ENCODE results near the gene MAMLD1. TPM values are rescaled to one million over a fixed set of nuclear protein-coding genes. Genes with fewer than 3 reads are reported as not detected.

The MAMLD1 gene
- total RNA-seq, 1 donor from 2014 or later: 4.5 TPM

DNA sequence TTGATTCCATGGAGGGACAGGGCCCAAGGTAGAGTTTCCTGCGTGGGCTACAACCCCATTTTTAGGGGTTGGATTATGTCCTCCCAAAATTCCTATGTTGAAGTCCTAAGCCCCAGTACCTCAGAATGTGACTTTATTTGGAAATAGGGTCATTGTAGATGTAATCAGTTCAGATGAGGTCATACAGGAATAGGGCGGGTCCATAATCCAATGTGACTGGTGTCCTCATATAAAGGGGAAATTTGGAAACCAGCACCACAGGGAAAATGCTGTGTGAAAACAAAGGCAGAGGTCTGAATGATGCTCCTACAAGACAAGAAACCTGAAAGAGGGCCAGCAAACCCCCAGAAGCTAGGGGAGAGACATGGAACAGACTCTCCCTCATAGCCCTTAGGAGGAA is 31.1 kb upstream of the MAMLD1 start:
- Mint-ChIP-seq H3K4me1 (no peaks in the 10 kb centered on the region), H3K4me3 (no peak overlapping the region), H3K9me3 (peaks cover 3% of the 10 kb centered on the region), H3K36me3 (ENCODE audit: low read depth) (peaks cover 2% of the 10 kb centered on the region), H3K27ac (ENCODE audit: unreplicated experiment) (no peak overlapping the region), H3K27me3 (ENCODE audit: low read depth) (no peaks in the 10 kb centered on the region)
- TF ChIP-seq, protein P1, sequence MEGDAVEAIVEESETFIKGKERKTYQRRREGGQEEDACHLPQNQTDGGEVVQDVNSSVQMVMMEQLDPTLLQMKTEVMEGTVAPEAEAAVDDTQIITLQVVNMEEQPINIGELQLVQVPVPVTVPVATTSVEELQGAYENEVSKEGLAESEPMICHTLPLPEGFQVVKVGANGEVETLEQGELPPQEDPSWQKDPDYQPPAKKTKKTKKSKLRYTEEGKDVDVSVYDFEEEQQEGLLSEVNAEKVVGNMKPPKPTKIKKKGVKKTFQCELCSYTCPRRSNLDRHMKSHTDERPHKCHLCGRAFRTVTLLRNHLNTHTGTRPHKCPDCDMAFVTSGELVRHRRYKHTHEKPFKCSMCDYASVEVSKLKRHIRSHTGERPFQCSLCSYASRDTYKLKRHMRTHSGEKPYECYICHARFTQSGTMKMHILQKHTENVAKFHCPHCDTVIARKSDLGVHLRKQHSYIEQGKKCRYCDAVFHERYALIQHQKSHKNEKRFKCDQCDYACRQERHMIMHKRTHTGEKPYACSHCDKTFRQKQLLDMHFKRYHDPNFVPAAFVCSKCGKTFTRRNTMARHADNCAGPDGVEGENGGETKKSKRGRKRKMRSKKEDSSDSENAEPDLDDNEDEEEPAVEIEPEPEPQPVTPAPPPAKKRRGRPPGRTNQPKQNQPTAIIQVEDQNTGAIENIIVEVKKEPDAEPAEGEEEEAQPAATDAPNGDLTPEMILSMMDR (conservative IDR thresholded peaks at IDR 0.05): no peak
- no peak for DNase-seq (ENCODE audit: low read depth, low spot score)

DNA sequence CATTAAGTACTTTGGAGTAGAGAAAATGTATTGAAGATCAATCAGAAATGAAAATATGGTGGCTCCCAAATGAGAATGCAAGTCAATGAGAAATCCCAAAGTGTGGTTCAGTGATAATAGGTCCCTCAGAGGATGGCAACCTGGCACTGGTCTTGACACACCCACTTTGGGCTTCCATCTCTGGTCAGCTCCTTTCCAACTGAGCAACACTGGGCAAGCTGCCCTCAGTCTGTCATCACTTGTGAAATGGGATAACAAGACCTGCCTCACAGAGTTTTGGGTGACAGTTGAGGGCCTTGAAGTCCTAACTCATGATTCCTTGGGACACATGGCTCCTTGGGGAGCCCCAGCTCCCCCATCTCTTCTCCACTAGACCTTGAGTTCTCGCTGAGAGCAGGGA is 29.0 kb upstream of the MAMLD1 start:
- DNase-seq (ENCODE audit: low read depth, low spot score): no peak
- H3K27ac Mint-ChIP-seq (ENCODE audit: unreplicated experiment): no peak overlapping the region
- no peaks in the 10 kb centered on the region for H3K9me3 Mint-ChIP-seq
- no peaks in the 10 kb centered on the region for H3K27me3 Mint-ChIP-seq (ENCODE audit: low read depth)
- TF ChIP-seq, protein P1 (conservative IDR thresholded peaks at IDR 0.05): no peak
- no peak overlapping the region for H3K4me3 Mint-ChIP-seq
- H3K4me1 Mint-ChIP-seq: no peaks in the 10 kb centered on the region
- H3K36me3 Mint-ChIP-seq (ENCODE audit: low read depth): no peaks in the 10 kb centered on the region

DNA sequence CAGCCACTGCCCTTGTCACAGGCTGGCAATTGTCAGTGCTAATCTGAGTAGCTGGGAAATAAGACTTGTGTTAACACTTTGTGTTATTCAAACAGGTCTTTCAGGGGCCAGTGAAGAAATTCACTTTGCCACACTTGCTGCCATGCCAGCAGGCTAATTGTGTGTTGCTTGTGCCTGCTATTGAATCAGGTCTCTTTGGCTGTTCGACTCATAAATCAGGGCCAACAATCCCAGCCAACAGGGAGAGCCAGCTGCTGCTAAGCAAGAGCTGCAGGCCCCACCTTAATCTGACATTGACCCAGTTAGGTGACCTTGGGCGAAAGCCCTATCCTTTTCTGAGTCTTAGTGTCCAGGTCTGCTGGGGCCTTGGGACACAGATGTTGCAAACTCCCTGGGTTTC is 28.1 kb upstream of the MAMLD1 start:
- no peaks in the 10 kb centered on the region for H3K9me3 Mint-ChIP-seq
- no peaks in the 10 kb centered on the region for H3K4me1 Mint-ChIP-seq
- TF ChIP-seq, protein P1 (conservative IDR thresholded peaks at IDR 0.05): no peak
- no peaks in the 10 kb centered on the region for H3K36me3 Mint-ChIP-seq (ENCODE audit: low read depth)
- DNase-seq (ENCODE audit: low read depth, low spot score): no peak
- H3K27ac Mint-ChIP-seq (ENCODE audit: unreplicated experiment): no peak overlapping the region
- no peak overlapping the region for H3K4me3 Mint-ChIP-seq
- H3K27me3 Mint-ChIP-seq (ENCODE audit: low read depth): no peaks in the 10 kb centered on the region

DNA sequence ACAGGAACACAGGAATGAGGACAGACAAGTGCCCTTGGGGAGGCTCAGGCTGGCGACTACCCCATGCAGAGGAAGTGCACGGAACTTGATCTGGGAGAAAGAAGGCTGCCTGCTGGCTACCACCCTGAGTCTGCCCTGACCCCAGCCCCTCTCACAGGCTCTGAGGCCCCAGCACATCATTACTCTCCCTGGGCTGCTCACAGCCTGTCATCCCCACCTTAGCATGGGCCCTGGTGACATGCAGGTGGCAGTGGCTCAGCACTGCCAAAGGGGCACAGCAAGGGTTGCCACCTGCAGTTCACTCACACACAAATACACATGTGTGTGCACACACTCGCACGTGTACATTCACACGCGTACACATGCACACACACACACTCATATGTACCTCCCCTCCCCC is 26.1 kb upstream of the MAMLD1 start:
- TF ChIP-seq, protein P1 (conservative IDR thresholded peaks at IDR 0.05): no peak
- Mint-ChIP-seq H3K27ac (ENCODE audit: unreplicated experiment) (no peak overlapping the region), H3K9me3 (no peaks in the 10 kb centered on the region), H3K27me3 (ENCODE audit: low read depth) (no peaks in the 10 kb centered on the region), H3K36me3 (ENCODE audit: low read depth) (no peaks in the 10 kb centered on the region), H3K4me1 (no peaks in the 10 kb centered on the region), H3K4me3 (no peak overlapping the region)
- no peak for DNase-seq (ENCODE audit: low read depth, low spot score)

DNA sequence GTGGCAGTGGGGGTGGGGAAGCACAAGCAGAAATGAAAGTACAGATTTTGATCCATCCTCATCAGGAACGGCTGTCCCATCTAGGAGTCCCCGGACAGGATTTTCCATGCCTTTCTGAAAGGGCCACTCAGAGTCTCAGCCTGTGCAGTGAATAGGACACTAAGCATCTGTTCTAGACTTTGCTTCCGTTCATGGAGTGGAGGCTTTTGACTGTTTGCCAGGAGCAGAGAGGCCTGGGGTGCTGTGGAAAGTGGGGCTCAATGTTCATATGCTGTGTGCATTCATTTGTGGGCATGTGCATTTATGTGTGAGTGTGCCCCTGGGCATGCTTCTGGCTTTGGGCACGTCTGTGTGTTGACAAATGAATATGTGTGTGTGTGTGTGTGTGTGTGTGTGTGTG is 25.6 kb upstream of the MAMLD1 start:
- H3K27me3 Mint-ChIP-seq (ENCODE audit: low read depth): no peaks in the 10 kb centered on the region
- TF ChIP-seq, protein P1 (conservative IDR thresholded peaks at IDR 0.05): no peak

DNA sequence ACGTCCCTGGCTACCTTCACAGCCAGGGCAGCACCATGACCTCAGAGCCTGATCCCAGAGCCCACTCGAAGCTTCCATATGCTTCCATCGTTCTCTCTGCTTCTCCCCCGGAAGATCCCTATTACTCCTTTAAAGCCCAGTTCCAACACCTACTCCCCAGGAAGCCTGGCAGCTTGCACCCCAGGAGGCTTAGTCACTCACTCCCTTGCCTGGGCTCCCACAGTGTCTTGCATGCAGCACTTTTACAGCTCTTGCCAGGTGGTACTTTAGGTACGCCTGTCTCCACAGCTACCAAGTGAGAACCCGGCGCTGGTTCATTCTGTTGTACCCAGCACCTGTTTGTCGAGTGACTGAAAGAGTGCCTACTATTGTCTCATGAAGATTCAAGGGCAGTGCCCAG is 24.5 kb upstream of the MAMLD1 start:
- H3K36me3 Mint-ChIP-seq (ENCODE audit: low read depth): no peaks in the 10 kb centered on the region
- H3K4me1 Mint-ChIP-seq: no peaks in the 10 kb centered on the region
- TF ChIP-seq, protein P1 (conservative IDR thresholded peaks at IDR 0.05): no peak
- peak overlapping the region; percentile 8 for H3K27ac Mint-ChIP-seq (ENCODE audit: unreplicated experiment)
- no peaks in the 10 kb centered on the region for H3K27me3 Mint-ChIP-seq (ENCODE audit: low read depth)
- H3K9me3 Mint-ChIP-seq: no peaks in the 10 kb centered on the region
- no peak for DNase-seq (ENCODE audit: low read depth, low spot score)
- H3K4me3 Mint-ChIP-seq: no peak overlapping the region

More for the DNA sequence above, 25.6 kb upstream of the MAMLD1 start:
- Mint-ChIP-seq H3K4me1 (no peaks in the 10 kb centered on the region), H3K4me3 (no peak overlapping the region), H3K36me3 (ENCODE audit: low read depth) (no peaks in the 10 kb centered on the region), H3K27ac (ENCODE audit: unreplicated experiment) (peak overlapping the region; percentile 27), H3K9me3 (no peaks in the 10 kb centered on the region)
- DNase-seq (ENCODE audit: low read depth, low spot score): no peak

All from neural crest cell (in vitro differentiated cells).